Neural progenitor cell (in vitro differentiated cells): ENCODE results near the gene SLC25A13.

Source experiments
- CTCF ChIP-seq: fragments of 200-600 bp; sonication (generic); IDR thresholded peaks from 2 replicates; pipeline ENCODE4 v1.5.1; 2017; ENCODE audit warnings: antibody characterized with exemption, mild to moderate bottlenecking
- EZH2 ChIP-seq: fragments of 200-600 bp; sonication (generic); IDR thresholded peaks from 2 replicates; pipeline ENCODE4 v1.6.1; 2017; ENCODE audit warnings: antibody characterized with exemption, mild to moderate bottlenecking, moderate library complexity
- EZH2phosphoT487 ChIP-seq: fragments of 200-600 bp; sonication (generic); IDR thresholded peaks from 2 replicates; pipeline ENCODE4 v1.6.1; 2017; ENCODE audit warnings: antibody characterized with exemption

GRCh38 chr7:96100737-96101136, 221.2 kb downstream of the SLC25A13 start:
- TF ChIP-seq EZH2phosphoT487 (no peak), CTCF (no peak), EZH2 (no peak)
